Small intestine (tissue), 7 donors: ENCODE results near the gene DCP1B. TPM values are rescaled to one million over a fixed set of nuclear protein-coding genes. Genes with fewer than 3 reads are reported as not detected.
A peak's percentile ranks its signal among the peaks of the same experiment; 100 is the strongest.

Experiments
- DNase-seq, 2 donors: peaks; one replicate each; pipeline versions ENCODE4 v3.0.0 to v3.0.0-alpha.2; 2013
- FAIRE-seq: peaks from 2 replicates; lab custom pipeline; 2012; peaks lifted over from hg19 to GRCh38; lab: Jason Lieb, UNC
- H3K27ac ChIP-seq, 3 donors: one replicate each; pipeline ENCODE4 v1.5.1; 2013; ENCODE audit warnings: low read length in 2 of 3, mild to moderate bottlenecking in 2 of 3, control low read depth in 1 of 3, inconsistent platforms in 1 of 3, low read depth in 1 of 3, moderate library complexity in 1 of 3
- H3K27me3 ChIP-seq, 3 donors: one replicate each; pipeline ENCODE4 v1.6.1; 2013; ENCODE audit warnings: low read length in 3 of 3, inconsistent platforms in 1 of 3; ENCODE audit not compliant: control insufficient read depth in 3 of 3, insufficient read depth in 3 of 3
- H3K36me3 ChIP-seq, 3 donors: one replicate each; pipeline ENCODE4 v1.6.1; 2013; ENCODE audit warnings: low read length in 3 of 3, inconsistent platforms in 1 of 3, low read depth in 1 of 3, mild to moderate bottlenecking in 1 of 3, moderate library complexity in 1 of 3; ENCODE audit not compliant: control insufficient read depth in 3 of 3, insufficient read depth in 2 of 3
- H3K4me1 ChIP-seq, 3 donors: one replicate each; pipeline ENCODE4 v1.6.1; 2013; ENCODE audit warnings: low read length in 2 of 3, inconsistent platforms in 1 of 3, low read depth in 1 of 3, mild to moderate bottlenecking in 1 of 3, moderate library complexity in 1 of 3; ENCODE audit not compliant: control insufficient read depth in 3 of 3, insufficient read depth in 2 of 3
- H3K4me3 ChIP-seq, 3 donors: one replicate each; pipeline ENCODE4 v1.5.1; 2013; ENCODE audit warnings: low read length in 3 of 3, control low read depth in 1 of 3, inconsistent platforms in 1 of 3, low read depth in 1 of 3, mild to moderate bottlenecking in 1 of 3, moderate library complexity in 1 of 3
- H3K9me3 ChIP-seq, 2 donors: one replicate each; pipeline ENCODE4 v1.6.1; 2013; ENCODE audit warnings: low read depth in 1 of 2, low read length in 1 of 2; ENCODE audit not compliant: control insufficient read depth in 2 of 2, insufficient read depth in 1 of 2
- WGBS, 3 donors: extraction: QIAGEN DNeasy Blood & Tissue Kit; methylation state at CpG; one replicate each; pipeline ENCODE4 v1.1.7; 2013; 5-methylcytosine and 5-hydroxymethylcytosine counted together
- polyA plus RNA-seq, 4 donors: library from polyadenylated mRNA; stranded (reverse) in 3 of 4; unstranded in 1 of 4; fragments of 200-250 nt in 3 of 4; fragments of 120-200 nt in 1 of 4; gene quantifications; one replicate each; pipeline versions ENCODE4 v1.2.1 to v1.2.3, GENCODE V29; 2013
- donor health status: healthy with polysubstance abuse.
- donor health status: control.
- donor health status: control.
- donor health status: Bipolar disorder and iron deficiency.
- donor health status: healthy.

Gene DCP1B
- polyA plus RNA-seq, 4 donors: 4.5 to 18.2 (median 7.9) TPM

- H3K4me3 ChIP-seq: no peak overlapping the region
- DNase-seq (no peak), FAIRE-seq (no peak)
- peaks cover 0 to 17% (median 0%) of the 10 kb centered on the region in 3 donors for H3K27me3 ChIP-seq
- H3K27ac ChIP-seq: no peak overlapping the region
- 49 to 59% (median 57%) methylated on average over 4 of the region's 4 CpGs for WGBS, 3 donors
- no peaks in the 10 kb centered on the region for H3K36me3 ChIP-seq
- H3K4me1 ChIP-seq: no peaks in the 10 kb centered on the region
- H3K9me3 ChIP-seq: no peaks in the 10 kb centered on the region
These were observed 23.1 kb upstream of the DCP1B start for GRCh38 chr12:2027351-2027750.

GRCh38 chr12:2023365-2023764 is 19.1 kb upstream of the DCP1B start:
- Histone ChIP-seq H3K4me3 (no peak overlapping the region), H3K4me1 (no peaks in the 10 kb centered on the region), H3K27me3 (peaks cover 0 to 9% (median 0%) of the 10 kb centered on the region in 3 donors), H3K27ac (no peak overlapping the region), H3K36me3 (no peaks in the 10 kb centered on the region), H3K9me3 (no peaks in the 10 kb centered on the region)
- FAIRE-seq (no peak), DNase-seq (peak in 1 of 2 donors; percentile 14)
- 4 to 37% (median 20%) methylated on average over 3 of the region's 3 CpGs for WGBS, 3 donors

GRCh38 chr12:2020511-2020910 is 16.3 kb upstream of the DCP1B start:
- Histone ChIP-seq H3K9me3 (no peaks in the 10 kb centered on the region), H3K27ac (no peak overlapping the region), H3K36me3 (no peaks in the 10 kb centered on the region), H3K4me3 (no peak overlapping the region), H3K27me3 (peaks cover 0 to 5% (median 0%) of the 10 kb centered on the region in 3 donors), H3K4me1 (no peaks in the 10 kb centered on the region)
- WGBS, 3 donors: 95 to 98% (median 96%) methylated on average over 3 of the region's 3 CpGs
- FAIRE-seq: no peak
- no peak for DNase-seq

- H3K9me3 ChIP-seq: no peaks in the 10 kb centered on the region
- WGBS, 3 donors: 69 to 79% (median 70%) methylated on average over 2 of the region's 2 CpGs
- no peak overlapping the region for H3K4me3 ChIP-seq
- FAIRE-seq: no peak
- H3K4me1 ChIP-seq: peaks cover 0 to 4% (median 0%) of the 10 kb centered on the region in 3 donors
- H3K36me3 ChIP-seq: no peaks in the 10 kb centered on the region
- peaks cover 0 to 5% (median 0%) of the 10 kb centered on the region in 3 donors for H3K27me3 ChIP-seq
- no peak overlapping the region for H3K27ac ChIP-seq
- no peak for DNase-seq
These were observed 14.9 kb upstream of the DCP1B start for GRCh38 chr12:2019126-2019525.

GRCh38 chr12:2018391-2018790 is 14.1 kb upstream of the DCP1B start:
- no peak for DNase-seq
- WGBS, 3 donors: 76 to 88% (median 88%) methylated on average over 7 of the region's 7 CpGs
- H3K27ac ChIP-seq: peak overlapping the region in 1 of 3 donors; percentile 11

GRCh38 chr12:2017546-2018337 is 13.5 kb upstream of the DCP1B start:
- FAIRE-seq (no peak), DNase-seq (no peak)
- WGBS, 3 donors: 49 to 69% (median 59%) methylated on average over 12 of the region's 12 CpGs
- Histone ChIP-seq H3K4me1 (peaks cover 0 to 4% (median 0%) of the 10 kb centered on the region in 3 donors), H3K27me3 (peaks cover 0 to 5% (median 0%) of the 10 kb centered on the region in 3 donors), H3K27ac (no peak overlapping the region), H3K36me3 (no peaks in the 10 kb centered on the region), H3K9me3 (no peaks in the 10 kb centered on the region), H3K4me3 (no peak overlapping the region)

More at GRCh38 chr12:2018391-2018790, 14.1 kb upstream of the DCP1B start:
- no peaks in the 10 kb centered on the region for H3K9me3 ChIP-seq
- no peaks in the 10 kb centered on the region for H3K36me3 ChIP-seq
- no peak for FAIRE-seq
- H3K4me1 ChIP-seq: peaks cover 0 to 4% (median 0%) of the 10 kb centered on the region in 3 donors
- H3K4me3 ChIP-seq: no peak overlapping the region
- H3K27me3 ChIP-seq: peaks cover 0 to 5% (median 0%) of the 10 kb centered on the region in 3 donors

GRCh38 chr12:2016862-2017545 is 12.7 kb upstream of the DCP1B start:
- Histone ChIP-seq H3K9me3 (no peaks in the 10 kb centered on the region), H3K27ac (no peak overlapping the region), H3K27me3 (peaks cover 0 to 5% (median 0%) of the 10 kb centered on the region in 3 donors), H3K4me1 (peaks cover 0 to 4% (median 0%) of the 10 kb centered on the region in 3 donors), H3K36me3 (no peaks in the 10 kb centered on the region), H3K4me3 (no peak overlapping the region)
- 71 to 80% (median 73%) methylated on average over 9 of the region's 9 CpGs for WGBS, 3 donors
- DNase-seq (no peak), FAIRE-seq (no peak)

GRCh38 chr12:2014231-2014630 is 10.0 kb upstream of the DCP1B start:
- WGBS, 3 donors: 67 to 91% (median 85%) methylated on average over 4 of the region's 4 CpGs
- Histone ChIP-seq H3K9me3 (no peaks in the 10 kb centered on the region), H3K27ac (peak overlapping the region in 2 of 3 donors; percentile 30 to 43), H3K4me3 (no peak overlapping the region), H3K36me3 (no peaks in the 10 kb centered on the region), H3K4me1 (peaks cover 0 to 4% (median 0%) of the 10 kb centered on the region in 3 donors), H3K27me3 (no peaks in the 10 kb centered on the region)
- FAIRE-seq: no peak
- no peak for DNase-seq
